H1 (cell line): ENCODE measurements around the gene CACNA1D. TPM values are rescaled to one million over a fixed set of nuclear protein-coding genes. Genes with fewer than 3 reads are reported as not detected.

Source experiments
- CTCF ChIA-PET: fragments of 300-600 bp; sonication (Branson Sonifier 250); formaldehyde crosslinking; loops from one replicate; lab custom pipeline; 2021; ENCODE audit not compliant: partially characterized antibody; lab: Charles Lee
- POLR2A ChIA-PET: fragments of 300-600 bp; sonication (Branson Sonifier 250); formaldehyde crosslinking; loops from one replicate; lab custom pipeline; 2021; ENCODE audit warnings: inconsistent platforms; ENCODE audit not compliant: partially characterized antibody; lab: Charles Lee
- DNase-seq, 2 experiments: peaks; one replicate each; pipeline versions ENCODE4 v3.0.0 to v3.0.0-alpha.2; 2010 to 2022; ENCODE audit warnings: low spot score in 2 of 2, low read depth in 1 of 2, mixed read lengths in 1 of 2
- FAIRE-seq: peaks from 2 replicates; lab custom pipeline; 2011; peaks lifted over from hg19 to GRCh38; lab: Jason Lieb, UNC
- H2AFZ ChIP-seq: 2 replicates; pipeline ENCODE4 v1.8.1; 2012; ENCODE audit warnings: low read length, inconsistent platforms
- H2AK5ac ChIP-seq: 2 replicates; pipeline ENCODE4 v1.6.1; 2013; ENCODE audit warnings: low read depth, low read length
- H2BK120ac ChIP-seq: replicated peaks from 2 replicates; pipeline ENCODE3; 2013; ENCODE audit warnings: low read depth, low read length, inconsistent platforms
- H2BK12ac ChIP-seq: 2 replicates; pipeline ENCODE4 v1.6.1; 2013; ENCODE audit warnings: low read depth, low read length
- H2BK15ac ChIP-seq: 2 replicates; pipeline ENCODE4 v1.6.1; 2013; ENCODE audit warnings: low read length
- H2BK20ac ChIP-seq: 2 replicates; pipeline ENCODE4 v1.6.1; 2013; ENCODE audit warnings: low read length
- H2BK5ac ChIP-seq: 2 replicates; pipeline ENCODE4 v1.6.1; 2013; ENCODE audit warnings: low read depth, low read length
- H3K14ac ChIP-seq: 2 replicates; pipeline ENCODE4 v1.6.1; 2013; ENCODE audit warnings: inconsistent platforms; ENCODE audit not compliant: insufficient read length
- H3K18ac ChIP-seq: 2 replicates; pipeline ENCODE4 v1.6.1; 2013; ENCODE audit warnings: low read length; ENCODE audit errors: extremely low read depth
- H3K23ac ChIP-seq: 2 replicates; pipeline ENCODE4 v1.6.1; 2013; ENCODE audit warnings: inconsistent platforms; ENCODE audit not compliant: insufficient read length
- H3K23me2 ChIP-seq: 2 replicates; pipeline ENCODE4 v1.6.1; 2013; ENCODE audit warnings: low read depth, low read length
- H3K27ac ChIP-seq: 2 replicates; pipeline ENCODE4 v1.6.1; 2011; ENCODE audit warnings: low read depth, low read length, inconsistent platforms
- H3K27me3 ChIP-seq, 4 experiments: replicated peaks in 1 of 4; 1 replicate in 1 of 4; 2 replicates in 3 of 4; pipeline versions ENCODE4 v1.6.1 to v1.8.1; 2011 to 2013; ENCODE audit warnings: low read length in 3 of 4, mild to moderate bottlenecking in 3 of 4, inconsistent platforms in 2 of 4, mixed read lengths in 2 of 4, moderate library complexity in 1 of 4; ENCODE audit not compliant: control insufficient read depth in 3 of 4, insufficient read depth in 3 of 4; ENCODE audit errors: extremely low read depth in 1 of 4
- H3K36me3 ChIP-seq, 4 experiments: 2 replicates each; pipeline versions ENCODE4 v1.6.1 to v1.8.1; 2011 to 2013; ENCODE audit warnings: mild to moderate bottlenecking in 4 of 4, low read length in 3 of 4, moderate library complexity in 2 of 4, control low read depth in 1 of 4, inconsistent platforms in 1 of 4; ENCODE audit not compliant: insufficient read depth in 4 of 4, control insufficient read depth in 2 of 4
- H3K4ac ChIP-seq: replicated peaks from 2 replicates; pipeline ENCODE3; 2013; ENCODE audit warnings: low read length, low read depth, mixed read lengths, inconsistent platforms; ENCODE audit not compliant: insufficient read length
- H3K4me1 ChIP-seq, 4 experiments: replicated peaks in 1 of 4; 1 replicate in 1 of 4; 2 replicates in 3 of 4; pipeline versions ENCODE4 v1.6.1 to v1.8.1; 2011 to 2013; ENCODE audit warnings: low read length in 3 of 4, inconsistent platforms in 2 of 4, mixed read lengths in 1 of 4; ENCODE audit not compliant: insufficient read depth in 4 of 4, control insufficient read depth in 3 of 4
- H3K4me2 ChIP-seq, 2 experiments: 2 replicates each; pipeline versions ENCODE4 v1.6.1 to v1.8.1; 2011 to 2013; ENCODE audit warnings: low read depth in 2 of 2, low read length in 2 of 2, control low read depth in 1 of 2, inconsistent platforms in 1 of 2, mild to moderate bottlenecking in 1 of 2; ENCODE audit not compliant: insufficient read depth in 1 of 2
- H3K4me3 ChIP-seq, 4 experiments: fragments of 200-600, 300-600 bp in 1 of 4; sonication (generic), shearing (Covaris generic), sonication (Bioruptor Twin) in 1 of 4; 2 replicates each; pipeline versions ENCODE4 v1.5.1 to v1.8.1; 2011 to 2016; ENCODE audit warnings: low read length in 4 of 4, low read depth in 3 of 4, control low read depth in 2 of 4, inconsistent platforms in 2 of 4, mild to moderate bottlenecking in 2 of 4, mixed read lengths in 1 of 4, moderate library complexity in 1 of 4; ENCODE audit not compliant: insufficient read depth in 2 of 4; ENCODE audit errors: extremely low read depth in 1 of 4
- H3K56ac ChIP-seq: replicated peaks from 2 replicates; pipeline ENCODE3; 2013; ENCODE audit warnings: low read depth, mild to moderate bottlenecking, mixed read lengths, low read length, inconsistent platforms; ENCODE audit not compliant: insufficient read length
- H3K79me1 ChIP-seq: 2 replicates; pipeline ENCODE4 v1.6.1; 2013; ENCODE audit warnings: low read depth, low read length, control low read depth
- H3K79me2 ChIP-seq, 2 experiments: 2 replicates each; pipeline versions ENCODE4 v1.6.1 to v1.8.1; 2012 to 2013; ENCODE audit warnings: low read length in 2 of 2, mild to moderate bottlenecking in 2 of 2, inconsistent platforms in 1 of 2; ENCODE audit not compliant: insufficient read depth in 2 of 2, control insufficient read depth in 1 of 2
- H3K9ac ChIP-seq, 4 experiments: replicated peaks in 1 of 4; 1 replicate in 1 of 4; 2 replicates in 3 of 4; pipeline versions ENCODE4 v1.6.1 to v1.8.1; 2011 to 2013; ENCODE audit warnings: low read depth in 3 of 4, low read length in 3 of 4, control low read depth in 2 of 4, mild to moderate bottlenecking in 2 of 4, moderate library complexity in 2 of 4, inconsistent platforms in 1 of 4; ENCODE audit errors: extremely low read depth in 1 of 4
- H3K9me3 ChIP-seq, 2 experiments: 2 replicates each; pipeline versions ENCODE4 v1.6.1 to v1.8.1; 2012 to 2013; ENCODE audit warnings: mild to moderate bottlenecking in 2 of 2, moderate library complexity in 2 of 2, control low read depth in 1 of 2, inconsistent platforms in 1 of 2, low read depth in 1 of 2, low read length in 1 of 2, mixed read lengths in 1 of 2; ENCODE audit not compliant: insufficient read depth in 2 of 2
- H4K20me1 ChIP-seq, 2 experiments: replicated peaks in 1 of 2; 2 replicates each; pipeline versions ENCODE3 to v1.8.1; 2011 to 2013; ENCODE audit warnings: inconsistent platforms in 2 of 2, low read length in 2 of 2, mild to moderate bottlenecking in 1 of 2; ENCODE audit not compliant: insufficient read depth in 2 of 2, control insufficient read depth in 1 of 2
- H4K5ac ChIP-seq: 2 replicates; pipeline ENCODE4 v1.6.1; 2013; ENCODE audit warnings: low read length, low read depth, mixed read lengths, inconsistent platforms; ENCODE audit not compliant: insufficient read length
- H4K8ac ChIP-seq: 2 replicates; pipeline ENCODE4 v1.8.0; 2013; ENCODE audit warnings: mild to moderate bottlenecking, moderate library complexity, low read length, inconsistent platforms; ENCODE audit not compliant: insufficient read depth; ENCODE audit errors: extremely low read depth
- H4K91ac ChIP-seq: replicated peaks from 2 replicates; pipeline ENCODE3; 2013; ENCODE audit warnings: low read length, mixed read lengths, inconsistent platforms; ENCODE audit not compliant: insufficient read length
- ASH2L ChIP-seq: fragments of 200-600, 300-600 bp; sonication (generic); IDR thresholded peaks from one replicate; pipeline ENCODE4 v1.7.1; 2017; ENCODE audit warnings: low read length
- ATF3 ChIP-seq: IDR thresholded peaks from 2 replicates; pipeline ENCODE4 v1.6.1; 2011; ENCODE audit warnings: low read depth, mild to moderate bottlenecking, low read length; ENCODE audit not compliant: insufficient read depth
- BRCA1 ChIP-seq: IDR thresholded peaks from 2 replicates; pipeline ENCODE4 v1.6.1; 2012; ENCODE audit warnings: low read depth, low read length, improper control_type of control experiment
- EZH2 ChIP-seq: fragments of 200-600 bp; sonication (generic); IDR thresholded peaks from 2 replicates; pipeline ENCODE4 v1.7.1; 2012; ENCODE audit warnings: low read depth, mild to moderate bottlenecking, moderate library complexity, low read length, inconsistent platforms; ENCODE audit not compliant: severe bottlenecking
- FOSL1 ChIP-seq: IDR thresholded peaks from 2 replicates; pipeline ENCODE4 v1.6.1; 2011; ENCODE audit warnings: mild to moderate bottlenecking, low read depth, low read length, moderate library complexity; ENCODE audit not compliant: insufficient read depth
- GABPA ChIP-seq: IDR thresholded peaks from 2 replicates; pipeline ENCODE4 v1.6.1; 2011; ENCODE audit warnings: mild to moderate bottlenecking, low read length, moderate library complexity, borderline replicate concordance; ENCODE audit not compliant: insufficient read depth
- KDM5A ChIP-seq: fragments of 200-600 bp; IDR thresholded peaks from 2 replicates; pipeline ENCODE4 v1.7.1; 2012; ENCODE audit warnings: mild to moderate bottlenecking, low read length, inconsistent platforms, mixed read lengths
- MAFK ChIP-seq: IDR thresholded peaks from 2 replicates; pipeline ENCODE4 v1.6.1; 2012; ENCODE audit warnings: low read depth, mild to moderate bottlenecking, improper control_type of control experiment, low read length
- MAX ChIP-seq: IDR thresholded peaks from 2 replicates; pipeline ENCODE4 v1.6.1; 2012; ENCODE audit warnings: inconsistent platforms
- POU5F1 ChIP-seq: IDR thresholded peaks from 2 replicates; pipeline ENCODE4 v1.6.1; 2011; ENCODE audit warnings: low read depth, mild to moderate bottlenecking, low read length, moderate library complexity
- SAP30 ChIP-seq: fragments of 300-600 bp; sonication (generic); IDR thresholded peaks from 2 replicates; pipeline ENCODE4 v1.7.1; 2012; ENCODE audit warnings: low read length, moderate library complexity, mild to moderate bottlenecking, inconsistent platforms; ENCODE audit not compliant: insufficient read depth, insufficient replicate concordance
- SIRT6 ChIP-seq: IDR thresholded peaks from one replicate; pipeline ENCODE4 v1.7.1; 2012; ENCODE audit warnings: low read length, inconsistent platforms
- SUZ12 ChIP-seq: fragments of 200-600 bp; sonication (generic); IDR thresholded peaks from 2 replicates; pipeline ENCODE4 v1.6.1; 2012; ENCODE audit warnings: mild to moderate bottlenecking, inconsistent platforms, low read length, moderate library complexity, mixed read lengths
- TAF7 ChIP-seq: optimal IDR thresholded peaks from 2 replicates; pipeline ENCODE3; 2011; ENCODE audit warnings: low read depth, mild to moderate bottlenecking, inconsistent platforms, low read length, moderate library complexity, borderline replicate concordance
- WGBS, 2 experiments: shearing (Covaris generic) in 1 of 2; methylation state at CpG; one replicate each; pipeline versions ENCODE4 v1.1.6 to v1.1.7; 2013 to 2015; ENCODE audit warnings: low lambda C conversion rate in 2 of 2, mixed read lengths in 2 of 2, inconsistent platforms in 1 of 2, low coverage in 1 of 2, missing lambda C conversion rate in 1 of 2; ENCODE audit not compliant: insufficient replicate concordance in 2 of 2, insufficient coverage in 1 of 2, insufficient read length in 1 of 2; ENCODE audit errors: extremely low coverage in 1 of 2, missing lambda C conversion rate in 1 of 2; 5-methylcytosine and 5-hydroxymethylcytosine counted together
- polyA plus RNA-seq, 7 experiments: library from polyadenylated mRNA; depleted of rRNA in 3 of 7; stranded (reverse) in 5 of 7; unstranded in 2 of 7; fragments of >200 nt in 5 of 7; fragments of 200-250 nt in 2 of 7; gene quantifications; 1 replicate in 5 of 7; 2 replicates in 1 of 7; 4 replicates in 1 of 7; pipeline versions ENCODE4 v1.2.1 to v1.2.3, GENCODE V29; 2011 to 2013; ENCODE audit warnings: missing spikeins in 2 of 7, mixed read lengths in 2 of 7
- total RNA-seq: library from RNA; stranded (reverse); fragmentation: NEBNext Ultra II Directional; extraction: Animal tissue kit (Norgen Biotek cat#: 25700); gene quantifications from 2 replicates; pipeline ENCODE4 v1.2.1, GENCODE V29; 2021

Gene CACNA1D
- total and polyA plus RNA-seq, 2 of the 8 experiments (the other 6 are each of a cell fraction or from before 2014, with no cell fraction given), result 2.0 to 2.9 TPM

- H2AK5ac ChIP-seq, result no peak overlapping the region
- no peak overlapping the region for H3K4me2 ChIP-seq
- POLR2A ChIA-PET, result no interaction called here
- CTCF ChIA-PET, result interaction anchor here (0.6 to 2.0 kb wide), 4 partner anchors 8 to 261 kb away, joined by 3 to 7 read pairs (median 4); no protein-coding TSS in a partner anchor
- H2BK12ac ChIP-seq, result no peak overlapping the region
- H3K79me2 ChIP-seq, result no peaks in the 10 kb centered on the region
- H3K4me3 ChIP-seq, result no peak overlapping the region
- no peak overlapping the region for H3K4ac ChIP-seq
- no peak overlapping the region for H4K8ac ChIP-seq
- no peak overlapping the region for H2AFZ ChIP-seq
- no peak for FAIRE-seq
- no peaks in the 10 kb centered on the region for H4K20me1 ChIP-seq
- H3K18ac ChIP-seq, result no peak overlapping the region
- H3K4me1 ChIP-seq, result no peaks in the 10 kb centered on the region
- H2BK20ac ChIP-seq, result no peak overlapping the region
- whole genome bisulfite sequencing, 2 experiments, result 88% methylated on average over 1 of the region's 1 CpG; no CpG with 5 or more reads in 1 of the 2 experiments
- H2BK120ac ChIP-seq, result no peak overlapping the region
- no peak overlapping the region for H2BK5ac ChIP-seq
- no peaks in the 10 kb centered on the region for H3K36me3 ChIP-seq
- no peak overlapping the region for H2BK15ac ChIP-seq
- H3K56ac ChIP-seq, result no peak overlapping the region
- H3K27ac ChIP-seq, result no peak overlapping the region
- no peak for DNase-seq
- no peaks in the 10 kb centered on the region for H3K27me3 ChIP-seq
- H3K79me1 ChIP-seq, result no peaks in the 10 kb centered on the region
- peaks cover 3% of the 10 kb centered on the region; the same call in 1 of the 2 replicates for H3K23me2 ChIP-seq
- no peak overlapping the region for H3K9ac ChIP-seq
- H4K91ac ChIP-seq, result no peak overlapping the region
- H3K9me3 ChIP-seq, result no peaks in the 10 kb centered on the region
- no peak overlapping the region for H4K5ac ChIP-seq
- no peak overlapping the region for H3K23ac ChIP-seq
- no peak overlapping the region for H3K14ac ChIP-seq
- TF ChIP-seq GABPA (no peak), FOSL1 (no peak), BRCA1 (no peak), SUZ12 (no peak), MAX (no peak), KDM5A (no peak), SAP30 (no peak), ATF3 (no peak), EZH2 (no peak), MAFK (no peak), POU5F1 (no peak), SIRT6 (no peak), ASH2L (no peak), TAF7 (no peak)
Observed at GRCh38 chr3:53671961-53672299, 177.5 kb downstream of the CACNA1D start.
